ENCODE measurements around the gene ARID1B. TPM values are rescaled to one million over a fixed set of nuclear protein-coding genes. Genes with fewer than 3 reads are reported as not detected.

ARID1B gene
- total RNA-seq, 1 donor from 2014 or later, result 78.1 TPM

GRCh38 chr6:157203312-157203744 is 426.1 kb downstream of the ARID1B start:
- Mint-ChIP-seq H3K27ac (ENCODE audit: unreplicated experiment) (no peak overlapping the region), H3K4me1 (ENCODE audit: unreplicated experiment) (peaks cover 8% of the 10 kb centered on the region), H3K36me3 (ENCODE audit: unreplicated experiment) (peaks cover 51% of the 10 kb centered on the region), H3K4me3 (ENCODE audit: unreplicated experiment) (no peak overlapping the region), H3K27me3 (ENCODE audit: unreplicated experiment) (no peaks in the 10 kb centered on the region), H3K9me3 (ENCODE audit: unreplicated experiment) (no peaks in the 10 kb centered on the region)
- TF ChIP-seq CTCF (IDR thresholded peaks at IDR 0.05), result no peak
- no peak for DNase-seq (ENCODE audit: extremely low spot score, unreplicated experiment)

GRCh38 chr6:157203764-157204163 is 426.6 kb downstream of the ARID1B start:
- H3K36me3 Mint-ChIP-seq (ENCODE audit: unreplicated experiment), result peaks cover 51% of the 10 kb centered on the region
- H3K4me1 Mint-ChIP-seq (ENCODE audit: unreplicated experiment), result peaks cover 3% of the 10 kb centered on the region
- no peak for TF ChIP-seq CTCF (IDR thresholded peaks at IDR 0.05)
- no peaks in the 10 kb centered on the region for H3K27me3 Mint-ChIP-seq (ENCODE audit: unreplicated experiment)
- H3K27ac Mint-ChIP-seq (ENCODE audit: unreplicated experiment), result no peak overlapping the region
- no peaks in the 10 kb centered on the region for H3K9me3 Mint-ChIP-seq (ENCODE audit: unreplicated experiment)
- no peak for DNase-seq (ENCODE audit: extremely low spot score, unreplicated experiment)
- H3K4me3 Mint-ChIP-seq (ENCODE audit: unreplicated experiment), result no peak overlapping the region

- no peak for DNase-seq (ENCODE audit: extremely low spot score, unreplicated experiment)
- no peak for TF ChIP-seq CTCF (IDR thresholded peaks at IDR 0.05)
- H3K4me1 Mint-ChIP-seq (ENCODE audit: unreplicated experiment), result no peaks in the 10 kb centered on the region
- no peaks in the 10 kb centered on the region for H3K9me3 Mint-ChIP-seq (ENCODE audit: unreplicated experiment)
- no peak overlapping the region for H3K27ac Mint-ChIP-seq (ENCODE audit: unreplicated experiment)
- H3K4me3 Mint-ChIP-seq (ENCODE audit: unreplicated experiment), result no peak overlapping the region
- peaks cover 46% of the 10 kb centered on the region for H3K36me3 Mint-ChIP-seq (ENCODE audit: unreplicated experiment)
- H3K27me3 Mint-ChIP-seq (ENCODE audit: unreplicated experiment), result no peaks in the 10 kb centered on the region
Observed at GRCh38 chr6:157205473-157206358, 428.5 kb downstream of the ARID1B start.

GRCh38 chr6:157206359-157206815 is 429.2 kb downstream of the ARID1B start:
- no peaks in the 10 kb centered on the region for H3K9me3 Mint-ChIP-seq (ENCODE audit: unreplicated experiment)
- no peaks in the 10 kb centered on the region for H3K27me3 Mint-ChIP-seq (ENCODE audit: unreplicated experiment)
- H3K27ac Mint-ChIP-seq (ENCODE audit: unreplicated experiment), result no peak overlapping the region
- no peak for TF ChIP-seq CTCF (IDR thresholded peaks at IDR 0.05)
- H3K36me3 Mint-ChIP-seq (ENCODE audit: unreplicated experiment), result peaks cover 39% of the 10 kb centered on the region
- no peak overlapping the region for H3K4me3 Mint-ChIP-seq (ENCODE audit: unreplicated experiment)
- H3K4me1 Mint-ChIP-seq (ENCODE audit: unreplicated experiment), result no peaks in the 10 kb centered on the region
- no peak for DNase-seq (ENCODE audit: extremely low spot score, unreplicated experiment)

- H3K4me1 Mint-ChIP-seq (ENCODE audit: unreplicated experiment), result no peaks in the 10 kb centered on the region
- peaks cover 31% of the 10 kb centered on the region for H3K36me3 Mint-ChIP-seq (ENCODE audit: unreplicated experiment)
- no peak for TF ChIP-seq CTCF (IDR thresholded peaks at IDR 0.05)
- no peaks in the 10 kb centered on the region for H3K9me3 Mint-ChIP-seq (ENCODE audit: unreplicated experiment)
- H3K4me3 Mint-ChIP-seq (ENCODE audit: unreplicated experiment), result no peak overlapping the region
- no peak for DNase-seq (ENCODE audit: extremely low spot score, unreplicated experiment)
- no peak overlapping the region for H3K27ac Mint-ChIP-seq (ENCODE audit: unreplicated experiment)
- H3K27me3 Mint-ChIP-seq (ENCODE audit: unreplicated experiment), result no peaks in the 10 kb centered on the region
Observed at GRCh38 chr6:157207521-157208076, 430.4 kb downstream of the ARID1B start.

Measured in osteocyte (in vitro differentiated cells).